Activated CD8-positive, alpha-beta memory T cell treated with anti-CD3 and anti-CD28 coated beads, Interleukin-2, amount 50 U/mL, for 1 hour (primary cell): ENCODE results near the gene MLX.
"Not testable (repeated sequence)": the region's sequence is repeated elsewhere in the genome, so short reads cannot be mapped to it uniquely, and the experiment has no call there.

Experiments
- DNase-seq: peaks from one replicate; pipeline ENCODE4 v3.0.0-alpha.2; 2020; ENCODE audit errors: extremely low read depth

MLX gene

GRCh38 chr17:42621987-42622386 is 55.1 kb downstream of the MLX start:
- DNase-seq, result not testable (repeated sequence)
